HCT116 (cell line): ENCODE data around the gene RNU2-1. TPM values are rescaled to one million over a fixed set of nuclear protein-coding genes. Genes with fewer than 3 reads are reported as not detected.
A peak's percentile ranks its signal among the peaks of the same experiment; 100 is the strongest.
"Not testable (repeated sequence)": the region's sequence is repeated elsewhere in the genome, so short reads cannot be mapped to it uniquely, and the experiment has no call there.

Experiments used
- ATAC-seq: fragments of 200-7000 bp; cut with Tn5 transposase; 2 replicates; pipeline ENCODE4 v1.9.1; 2020; ENCODE audit warnings: mild to moderate bottlenecking, moderate library complexity
- BruUV-seq: library from RNA; stranded (reverse); fragments of 400-500 nt; replicated peaks from 2 replicates; lab custom pipeline; 2021; lab: Mats Ljungman, UMichigan
- CTCF ChIA-PET: fragments of 300-600 bp; sonication (Branson Sonifier 250); formaldehyde crosslinking; loops from one replicate; lab custom pipeline; 2021; ENCODE audit warnings: antibody characterized with exemption; lab: Charles Lee
- POLR2A ChIA-PET: fragments of 300-600, 350-600 bp; sonication (Branson Sonifier 250); formaldehyde crosslinking; loops from one replicate; lab custom pipeline; 2021; ENCODE audit warnings: antibody characterized with exemption; lab: Charles Lee
- RAD21 ChIA-PET, 2 experiments: fragments of 300-600 bp; sonication (Branson Sonifier 250); formaldehyde crosslinking; loops; one replicate each; lab custom pipeline; 2023; ENCODE audit warnings: low total read pairs in 2 of 2; ENCODE audit not compliant: uncharacterized antibody in 2 of 2, unreplicated experiment in 2 of 2, low non-redundant PET in 1 of 2; lab: Charles Lee
- DNase-seq: peaks from one replicate; pipeline ENCODE4 v3.0.0-alpha.2; 2010; ENCODE audit warnings: low read depth, low spot score
- H2AFZ ChIP-seq: fragments of 200-600 bp; shearing (Covaris generic), sonication (generic); 2 replicates; pipeline ENCODE4 v1.6.1; 2017; ENCODE audit warnings: low read depth, mixed run types, mixed read lengths, antibody characterized with exemption, low read length; ENCODE audit not compliant: poor library complexity, severe bottlenecking
- H3K27ac ChIP-seq: 2 replicates; pipeline ENCODE4 v1.5.1; 2012; ENCODE audit warnings: low read depth, low read length
- H3K27me3 ChIP-seq: fragments of 200-600 bp; sonication (generic); 2 replicates; pipeline ENCODE4 v1.6.1; 2016; ENCODE audit warnings: mixed run types, low read length, mixed read lengths; ENCODE audit not compliant: insufficient read depth
- H3K36me3 ChIP-seq, 2 experiments: fragments of 200-500 bp in 1 of 2; fragments of 200-600 bp in 1 of 2; sonication (Bioruptor generic) in 1 of 2; sonication (generic) in 1 of 2; 2 replicates each; pipeline versions ENCODE4 v1.5.1 to v1.6.1; 2014 to 2016; ENCODE audit warnings: low read length in 2 of 2, inconsistent platforms in 1 of 2, mixed read lengths in 1 of 2, mixed run types in 1 of 2; ENCODE audit not compliant: insufficient read depth in 2 of 2, control insufficient read depth in 1 of 2
- H3K4me1 ChIP-seq, 2 experiments: fragments of 200-600 bp in 1 of 2; sonication (generic) in 1 of 2; 2 replicates each; pipeline versions ENCODE4 v1.5.1 to v1.6.1; 2012 to 2017; ENCODE audit warnings: low read length in 2 of 2, inconsistent platforms in 1 of 2, mild to moderate bottlenecking in 1 of 2, mixed read lengths in 1 of 2, mixed run types in 1 of 2, moderate library complexity in 1 of 2; ENCODE audit not compliant: insufficient read depth in 2 of 2, control insufficient read depth in 1 of 2
- H3K4me2 ChIP-seq: fragments of 200-600 bp; sonication (generic); 2 replicates; pipeline ENCODE4 v1.6.1; 2017; ENCODE audit warnings: mixed run types, low read length, mixed read lengths
- H3K4me3 ChIP-seq, 2 experiments: fragments of 200-600 bp in 1 of 2; sonication (generic) in 1 of 2; replicated peaks in 1 of 2; 2 replicates each; pipeline ENCODE4 v1.5.1; 2011 to 2016; ENCODE audit warnings: low read length in 2 of 2, control low read depth in 1 of 2, low read depth in 1 of 2, mild to moderate bottlenecking in 1 of 2, mixed read lengths in 1 of 2, mixed run types in 1 of 2
- H3K79me2 ChIP-seq: fragments of 200-600 bp; sonication (generic); 2 replicates; pipeline ENCODE4 v1.6.1; 2017; ENCODE audit warnings: mild to moderate bottlenecking, mixed run types, low read length, moderate library complexity, mixed read lengths; ENCODE audit not compliant: insufficient read depth
- H3K9ac ChIP-seq: fragments of 200-600 bp; sonication (generic); 2 replicates; pipeline ENCODE4 v1.6.1; 2016; ENCODE audit warnings: low read length, mixed read lengths
- H3K9me2 ChIP-seq: fragments of 200-600 bp; sonication (generic), shearing (Covaris generic); 2 replicates; pipeline ENCODE4 v1.6.1; 2017; ENCODE audit warnings: mixed run types, mild to moderate bottlenecking, moderate library complexity; ENCODE audit not compliant: insufficient read depth
- H3K9me3 ChIP-seq, 2 experiments: fragments of 200-500 bp in 1 of 2; fragments of 200-600 bp in 1 of 2; sonication (Bioruptor generic) in 1 of 2; sonication (generic) in 1 of 2; 2 replicates each; pipeline ENCODE4 v1.6.1; 2014 to 2017; ENCODE audit warnings: low read length in 2 of 2, mixed read lengths in 2 of 2, inconsistent platforms in 1 of 2, low read depth in 1 of 2, mild to moderate bottlenecking in 1 of 2, mixed run types in 1 of 2, moderate library complexity in 1 of 2; ENCODE audit not compliant: control insufficient read depth in 1 of 2, insufficient read depth in 1 of 2
- H4K20me1 ChIP-seq: fragments of 200-600 bp; sonication (generic), shearing (Covaris generic); 2 replicates; pipeline ENCODE4 v1.6.1; 2017; ENCODE audit warnings: mixed run types, mild to moderate bottlenecking, moderate library complexity; ENCODE audit not compliant: insufficient read depth
- CEBPB ChIP-seq: IDR thresholded peaks from 2 replicates; pipeline ENCODE4 v1.6.1; 2012; ENCODE audit warnings: low read depth
- CTCF ChIP-seq, 3 experiments: fragments of 200-600 bp in 1 of 3; sonication (generic) in 1 of 3; IDR thresholded peaks in 2 of 3; conservative IDR thresholded peaks in 1 of 3; 2 replicates each; pipeline ENCODE4 v1.5.1; 2012 to 2017; ENCODE audit warnings: low read depth in 2 of 3, low read length in 2 of 3, antibody characterized with exemption in 1 of 3, borderline replicate concordance in 1 of 3, control low read depth in 1 of 3, mild to moderate bottlenecking in 1 of 3, mixed read lengths in 1 of 3, mixed run types in 1 of 3, moderate library complexity in 1 of 3; ENCODE audit not compliant: insufficient read depth in 1 of 3
- EGR1 ChIP-seq: IDR thresholded peaks from 2 replicates; pipeline ENCODE4 v1.6.1; 2012; ENCODE audit warnings: low read depth
- EZH2phosphoT487 ChIP-seq: fragments of 200-600 bp; IDR thresholded peaks from 2 replicates; pipeline ENCODE4 v1.6.1; 2018; ENCODE audit warnings: antibody characterized with exemption, borderline replicate concordance
- FOSL1 ChIP-seq: IDR thresholded peaks from 2 replicates; pipeline ENCODE4 v1.6.1; 2012; ENCODE audit warnings: low read depth
- JUND ChIP-seq: IDR thresholded peaks from 2 replicates; pipeline ENCODE4 v1.6.1; 2012
- POLR2A ChIP-seq: IDR thresholded peaks from 2 replicates; pipeline ENCODE4 v1.7.0; 2011; ENCODE audit warnings: borderline replicate concordance; ENCODE audit not compliant: insufficient read depth, insufficient read length; ENCODE audit errors: extremely low read depth
- POLR2AphosphoS5 ChIP-seq: IDR thresholded peaks from 2 replicates; pipeline ENCODE4 v1.6.1; 2011; ENCODE audit warnings: mild to moderate bottlenecking, low read depth, low read length, moderate library complexity
- RAD21 ChIP-seq: IDR thresholded peaks from 2 replicates; pipeline ENCODE4 v1.6.1; 2012; ENCODE audit warnings: low read depth, mild to moderate bottlenecking
- SIN3A ChIP-seq: IDR thresholded peaks from 2 replicates; pipeline ENCODE4 v1.6.1; 2012; ENCODE audit warnings: low read depth
- SP1 ChIP-seq: IDR thresholded peaks from 2 replicates; pipeline ENCODE4 v1.6.1; 2012; ENCODE audit warnings: low read depth
- YY1 ChIP-seq: IDR thresholded peaks from 2 replicates; pipeline ENCODE4 v1.6.1; 2011; ENCODE audit warnings: low read length, low read depth, moderate library complexity, mild to moderate bottlenecking; ENCODE audit not compliant: insufficient replicate concordance; ENCODE audit errors: extremely low read depth
- ZBTB33 ChIP-seq: IDR thresholded peaks from 2 replicates; pipeline ENCODE4 v1.6.1; 2011; ENCODE audit warnings: mild to moderate bottlenecking, low read length, moderate library complexity; ENCODE audit not compliant: insufficient replicate concordance; ENCODE audit errors: extremely low read depth
- ZNF274 ChIP-seq: fragments of 200-500 bp; sonication (Bioruptor generic); IDR thresholded peaks from 2 replicates; pipeline ENCODE4 v1.6.1; 2014; ENCODE audit warnings: mild to moderate bottlenecking, low read depth, low read length, inconsistent platforms
- intact Hi-C: fragments of 100-400 bp; cut with micrococcal nuclease; formaldehyde crosslinking; loops from 2 replicates; pipeline ENCODE4 v1.10.0; 2022
- total RNA-seq: library from RNA; stranded (reverse); gene quantifications from one replicate; pipeline ENCODE4 v1.2.1, GENCODE V29; 2021; ENCODE audit not compliant: unreplicated experiment
- TF ChIP-seq, protein P1 (sequence below): IDR thresholded peaks from 2 replicates; pipeline ENCODE4 v1.6.1; 2012

The RNU2-1 gene
- total RNA-seq, 1 experiment from 2014 or later: 5,800 TPM

GRCh38 chr17:43210576-43210975, 23.2 kb downstream of the RNU2-1 start:
- no peak for TF ChIP-seq CEBPB
- TF ChIP-seq, protein P1, sequence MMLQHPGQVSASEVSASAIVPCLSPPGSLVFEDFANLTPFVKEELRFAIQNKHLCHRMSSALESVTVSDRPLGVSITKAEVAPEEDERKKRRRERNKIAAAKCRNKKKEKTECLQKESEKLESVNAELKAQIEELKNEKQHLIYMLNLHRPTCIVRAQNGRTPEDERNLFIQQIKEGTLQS: no peak
- no peak for TF ChIP-seq ZBTB33
- no peak for TF ChIP-seq YY1
- no peak for TF ChIP-seq FOSL1
- TF ChIP-seq RAD21: no peak
- TF ChIP-seq CTCF (IDR thresholded peaks at IDR 0.05 in 2 of 3, conservative IDR thresholded peaks at IDR 0.05 in 1 of 3; ENCODE audit: borderline replicate concordance in 1 of 3, insufficient read depth in 1 of 3, low read depth in 2 of 3, low read length in 2 of 3): no peak
- no peak for TF ChIP-seq POLR2A
- TF ChIP-seq EZH2phosphoT487: no peak
- TF ChIP-seq EGR1: no peak
- no peak for TF ChIP-seq ZNF274
- TF ChIP-seq POLR2AphosphoS5: no peak
- TF ChIP-seq SP1: no peak
- TF ChIP-seq JUND: no peak
- TF ChIP-seq SIN3A: no peak
- intact Hi-C loops: no loop called here
- DNase-seq: no peak
- Histone ChIP-seq H3K27me3 (no peaks in the 10 kb centered on the region), H3K4me2 (peak overlapping the region; percentile 73), H4K20me1 (no peaks in the 10 kb centered on the region), H3K27ac (peak overlapping the region; percentile 64; the same call in 1 of the 2 replicates), H3K9me3 (no peaks in the 10 kb centered on the region), H3K9ac (peak overlapping the region; percentile 76), H3K9me2 (no peaks in the 10 kb centered on the region), H3K4me3 (peak overlapping the region in 1 of 2 experiments; percentile 78), H2AFZ (no peak overlapping the region), H3K4me1 (peaks cover 6 to 19% of the 10 kb centered on the region in 2 experiments; a peak in 2 of 4 replicates), H3K79me2 (no peaks in the 10 kb centered on the region), H3K36me3 (no peaks in the 10 kb centered on the region)
- no peak for ATAC-seq
- RAD21 ChIA-PET: no interaction called here
- CTCF ChIA-PET: no interaction called here
- POLR2A ChIA-PET: interaction anchor here (4.0 kb wide), 1 partner anchor 106 kb away, joined by 33 read pairs; no protein-coding TSS in a partner anchor
- BruUV-seq: no TSS peak

GRCh38 chr17:43203013-43203412, 30.8 kb downstream of the RNU2-1 start:
- H3K9me3 ChIP-seq, POLR2A ChIA-PET, intact Hi-C loops, H3K4me1 ChIP-seq, ATAC-seq, DNase-seq, H3K27me3 ChIP-seq, H4K20me1 ChIP-seq, H3K27ac ChIP-seq, H3K4me3 ChIP-seq, H3K9ac ChIP-seq, H3K9me2 ChIP-seq, H2AFZ ChIP-seq, BruUV-seq, CTCF ChIA-PET, H3K79me2 ChIP-seq, RAD21 ChIA-PET, H3K4me2 ChIP-seq: not testable (repeated sequence)
- peaks cover 15 to 22% of the 10 kb centered on the region in 2 experiments for H3K36me3 ChIP-seq
